H1 (cell line): ENCODE results near the gene ACTC1. TPM values are rescaled to one million over a fixed set of nuclear protein-coding genes. Genes with fewer than 3 reads are reported as not detected.

ENCODE experiments used
- USF2 ChIP-seq: IDR thresholded peaks from 2 replicates; pipeline ENCODE4 v1.6.1; 2011; ENCODE audit warnings: low read length, improper control_type of control experiment
- polyA plus RNA-seq, 7 experiments: library from polyadenylated mRNA; depleted of rRNA in 3 of 7; stranded (reverse) in 5 of 7; unstranded in 2 of 7; fragments of >200 nt in 5 of 7; fragments of 200-250 nt in 2 of 7; gene quantifications; 1 replicate in 5 of 7; 2 replicates in 1 of 7; 4 replicates in 1 of 7; pipeline versions ENCODE4 v1.2.1 to v1.2.3, GENCODE V29; 2011 to 2013; ENCODE audit warnings: missing spikeins in 2 of 7, mixed read lengths in 2 of 7
- total RNA-seq: library from RNA; stranded (reverse); fragmentation: NEBNext Ultra II Directional; extraction: Animal tissue kit (Norgen Biotek cat#: 25700); gene quantifications from 2 replicates; pipeline ENCODE4 v1.2.1, GENCODE V29; 2021

Gene ACTC1
- total and polyA plus RNA-seq, 2 of the 8 experiments (the other 6 are each of a cell fraction or from before 2014, with no cell fraction given), result 37.6 to 90.0 TPM

- TF ChIP-seq USF2, result no peak
These were observed 13.8 kb upstream of the ACTC1 start (continued) for GRCh38 chr15:34809186-34809585.
